ENCODE measurements around the gene OCSTAMP. TPM values are rescaled to one million over a fixed set of nuclear protein-coding genes. Genes with fewer than 3 reads are reported as not detected.
A peak's percentile ranks its signal among the peaks of the same experiment; 100 is the strongest.

OCSTAMP gene
- polyA plus RNA-seq, 3 donors, result not detected

GRCh38 chr20:46575394-46575793 lies 24.9 kb upstream of the OCSTAMP start:
- no peak for DNase-seq (ENCODE audit: extremely low read depth in 1 of 11, low read depth in 9 of 11, low spot score in 4 of 11)

- DNase-seq (ENCODE audit: extremely low read depth in 1 of 11, low read depth in 9 of 11, low spot score in 4 of 11), result no peak
Observed at GRCh38 chr20:46573788-46574584, 23.5 kb upstream of the OCSTAMP start.

- DNase-seq (ENCODE audit: extremely low read depth in 1 of 11, low read depth in 9 of 11, low spot score in 4 of 11), result peak in 2 of 11 donors; percentile 39
Observed at GRCh38 chr20:46573234-46573633, 22.8 kb upstream of the OCSTAMP start.

GRCh38 chr20:46572790-46573189 lies 22.3 kb upstream of the OCSTAMP start:
- no peak for DNase-seq (ENCODE audit: extremely low read depth in 1 of 11, low read depth in 9 of 11, low spot score in 4 of 11)

- no peak for DNase-seq (ENCODE audit: extremely low read depth in 1 of 11, low read depth in 9 of 11, low spot score in 4 of 11)
Observed at GRCh38 chr20:46572153-46572552, 21.7 kb upstream of the OCSTAMP start.

- DNase-seq (ENCODE audit: extremely low read depth in 1 of 11, low read depth in 9 of 11, low spot score in 4 of 11), result no peak
Observed at GRCh38 chr20:46571418-46571817, 21.0 kb upstream of the OCSTAMP start.

- no peak for DNase-seq (ENCODE audit: extremely low read depth in 1 of 11, low read depth in 9 of 11, low spot score in 4 of 11)
Observed at GRCh38 chr20:46570956-46571355, 20.5 kb upstream of the OCSTAMP start.

GRCh38 chr20:46569961-46570360 lies 19.5 kb upstream of the OCSTAMP start:
- DNase-seq (ENCODE audit: extremely low read depth in 1 of 11, low read depth in 9 of 11, low spot score in 4 of 11), result no peak

GRCh38 chr20:46568570-46569129 lies 18.2 kb upstream of the OCSTAMP start:
- peak; percentile 65 to 87 (median 79) for DNase-seq (ENCODE audit: extremely low read depth in 1 of 11, low read depth in 9 of 11, low spot score in 4 of 11)

GRCh38 chr20:46566125-46566524 lies 15.7 kb upstream of the OCSTAMP start:
- no peak for DNase-seq (ENCODE audit: extremely low read depth in 1 of 11, low read depth in 9 of 11, low spot score in 4 of 11)

GRCh38 chr20:46564241-46564957 lies 13.9 kb upstream of the OCSTAMP start:
- DNase-seq (ENCODE audit: extremely low read depth in 1 of 11, low read depth in 9 of 11, low spot score in 4 of 11), result no peak

GRCh38 chr20:46563860-46564221 lies 13.4 kb upstream of the OCSTAMP start:
- DNase-seq (ENCODE audit: extremely low read depth in 1 of 11, low read depth in 9 of 11, low spot score in 4 of 11), result no peak

GRCh38 chr20:46563170-46563859 lies 12.9 kb upstream of the OCSTAMP start:
- no peak for DNase-seq (ENCODE audit: extremely low read depth in 1 of 11, low read depth in 9 of 11, low spot score in 4 of 11)

GRCh38 chr20:46562373-46563169 lies 12.1 kb upstream of the OCSTAMP start:
- DNase-seq (ENCODE audit: extremely low read depth in 1 of 11, low read depth in 9 of 11, low spot score in 4 of 11), result peak; percentile 67 to 85 (median 73)

- no peak for DNase-seq (ENCODE audit: extremely low read depth in 1 of 11, low read depth in 9 of 11, low spot score in 4 of 11)
Observed at GRCh38 chr20:46562009-46562372, 11.5 kb upstream of the OCSTAMP start.

- DNase-seq (ENCODE audit: extremely low read depth in 1 of 11, low read depth in 9 of 11, low spot score in 4 of 11), result no peak
Observed at GRCh38 chr20:46559685-46560440, 9.4 kb upstream of the OCSTAMP start.

- no peak for DNase-seq (ENCODE audit: extremely low read depth in 1 of 11, low read depth in 9 of 11, low spot score in 4 of 11)
Observed at GRCh38 chr20:46559001-46559400, 8.5 kb upstream of the OCSTAMP start.

GRCh38 chr20:46558511-46558959 lies 8.1 kb upstream of the OCSTAMP start:
- no peak for DNase-seq (ENCODE audit: extremely low read depth in 1 of 11, low read depth in 9 of 11, low spot score in 4 of 11)

Data from renal cortex interstitium (tissue), 11 donors.